A549 (cell line): ENCODE data around the gene MSI2. TPM values are rescaled to one million over a fixed set of nuclear protein-coding genes. Genes with fewer than 3 reads are reported as not detected.

Source experiments
- ATAC-seq, 2 experiments: fragments of 200-7000 bp in 1 of 2; fragments of >200 bp in 1 of 2; cut with Nextera tagmentation in 1 of 2; cut with Tn5 transposase in 1 of 2; 3 replicates each; pipeline versions ENCODE4 v1.8.0 to v1.9.1; 2018 to 2020; ENCODE audit warnings: mild to moderate bottlenecking in 1 of 2, moderate library complexity in 1 of 2
- CTCF ChIA-PET: fragments of 300-600 bp; sonication (Branson Sonifier 250); formaldehyde crosslinking; extraction: SDS; loops from one replicate; lab custom pipeline; 2021; ENCODE audit warnings: antibody characterized with exemption, inconsistent platforms; lab: Yijun Ruan, JAX
- POLR2A ChIA-PET: fragments of 350-600 bp; formaldehyde crosslinking; extraction: SDS; loops from one replicate; lab custom pipeline; 2021; ENCODE audit warnings: antibody characterized with exemption, inconsistent platforms; lab: Yijun Ruan, JAX
- DNase-seq, 2 experiments: peaks; one replicate each; pipeline versions ENCODE4 v3.0.0 to v3.0.0-alpha.2; 2011 to 2016; ENCODE audit warnings: low read depth in 1 of 2, low spot score in 1 of 2
- FAIRE-seq: peaks from 2 replicates; lab custom pipeline; 2011; peaks lifted over from hg19 to GRCh38; lab: Jason Lieb, UNC
- H3K27ac ChIP-seq, 2 experiments: fragments of >200 bp; sonication (Bioruptor Twin); formaldehyde crosslinking; 3 replicates each; pipeline ENCODE4 v1.5.1; 2016 to 2017
- H3K4me1 ChIP-seq: fragments of >200 bp; sonication (Bioruptor Twin); formaldehyde crosslinking; 3 replicates; pipeline ENCODE4 v1.6.1; 2016
- H3K4me2 ChIP-seq: fragments of >200 bp; sonication (Bioruptor Twin); formaldehyde crosslinking; 3 replicates; pipeline ENCODE4 v1.6.1; 2016
- H3K4me3 ChIP-seq: fragments of >200 bp; sonication (Bioruptor Twin); formaldehyde crosslinking; 3 replicates; pipeline ENCODE4 v1.5.1; 2016
- H3K9me3 ChIP-seq: fragments of >200 bp; sonication (Bioruptor Twin); formaldehyde crosslinking; 3 replicates; pipeline ENCODE4 v1.6.1; 2016
- CBX2 ChIP-seq: fragments of 200-600 bp; sonication (generic); IDR thresholded peaks from 2 replicates; pipeline ENCODE4 v1.6.1; 2016; ENCODE audit warnings: low read depth, mild to moderate bottlenecking, borderline replicate concordance
- CBX8 ChIP-seq: fragments of 200-600 bp; sonication (generic); IDR thresholded peaks from 2 replicates; pipeline ENCODE4 v1.6.1; 2016
- EHF ChIP-seq: fragments of 250-450 bp; sonication (Bioruptor Pico); IDR thresholded peaks from 2 replicates; pipeline ENCODE4 v1.5.0; 2020; ENCODE audit warnings: mild to moderate bottlenecking
- EP300 ChIP-seq, 2 experiments: fragments of >200 bp; sonication (Bioruptor Twin); formaldehyde crosslinking; IDR thresholded peaks; 2 replicates in 1 of 2; 3 replicates in 1 of 2; pipeline ENCODE4 v1.6.1; 2016 to 2017
- FOSL2 ChIP-seq, 2 experiments: fragments of 450-650 bp in 1 of 2; fragments of >200 bp in 1 of 2; sonication (Bioruptor Twin) in 1 of 2; formaldehyde crosslinking; IDR thresholded peaks; 2 replicates each; pipeline versions ENCODE4 v1.5.0 to v1.6.1; 2016 to 2020; ENCODE audit warnings: mild to moderate bottlenecking in 1 of 2, moderate library complexity in 1 of 2
- FOXS1 ChIP-seq: fragments of 250-450 bp; sonication (Bioruptor Pico); IDR thresholded peaks from 2 replicates; pipeline ENCODE4 v1.5.0; 2020; ENCODE audit warnings: mild to moderate bottlenecking, moderate library complexity
- HDAC2 ChIP-seq: fragments of 200-600 bp; sonication (generic); IDR thresholded peaks from 2 replicates; pipeline ENCODE4 v1.6.1; 2016
- JUN ChIP-seq, 2 experiments: fragments of >200 bp; sonication (Bioruptor Twin); formaldehyde crosslinking; IDR thresholded peaks; 2 replicates in 1 of 2; 3 replicates in 1 of 2; pipeline ENCODE4 v1.6.1; 2016 to 2017
- JUNB ChIP-seq: fragments of >200 bp; sonication (Bioruptor Twin); formaldehyde crosslinking; IDR thresholded peaks from 2 replicates; pipeline ENCODE4 v1.6.1; 2016
- KDM1A ChIP-seq: fragments of 200-600 bp; sonication (generic); IDR thresholded peaks from 2 replicates; pipeline ENCODE4 v1.6.1; 2016; ENCODE audit warnings: low read depth, mild to moderate bottlenecking
- KDM5A ChIP-seq: fragments of 200-600 bp; sonication (generic); IDR thresholded peaks from 2 replicates; pipeline ENCODE4 v1.6.1; 2016; ENCODE audit warnings: antibody characterized with exemption, mild to moderate bottlenecking
- MAX ChIP-seq: IDR thresholded peaks from 2 replicates; pipeline ENCODE4 v1.6.1; 2012
- NFE2L2 ChIP-seq: fragments of 150-350 bp; conservative IDR thresholded peaks from 2 replicates; pipeline ENCODE4 v1.6.1; 2014; ENCODE audit warnings: low read length
- NR3C1 ChIP-seq: fragments of >200 bp; sonication (Bioruptor Twin); formaldehyde crosslinking; IDR thresholded peaks from 3 replicates; pipeline ENCODE4 v1.6.1; 2017
- PBX3 ChIP-seq: IDR thresholded peaks from 2 replicates; pipeline ENCODE4 v1.6.1; 2012
- RAD21 ChIP-seq, 2 experiments: fragments of >200 bp in 1 of 2; sonication (Bioruptor Twin) in 1 of 2; formaldehyde crosslinking in 1 of 2; IDR thresholded peaks in 1 of 2; conservative IDR thresholded peaks in 1 of 2; 2 replicates in 1 of 2; 3 replicates in 1 of 2; pipeline ENCODE4 v1.6.1; 2012 to 2018; ENCODE audit warnings: inconsistent platforms in 1 of 2
- RARB ChIP-seq: fragments of 250-450 bp; sonication (Bioruptor Pico); IDR thresholded peaks from 2 replicates; pipeline ENCODE4 v1.8.0; 2021; ENCODE audit warnings: mild to moderate bottlenecking, moderate library complexity
- RFX5 ChIP-seq: fragments of 450-650 bp; IDR thresholded peaks from 2 replicates; pipeline ENCODE4 v1.7.1; 2014; ENCODE audit warnings: antibody characterized with exemption, mild to moderate bottlenecking, moderate library complexity
- TFCP2L1 ChIP-seq: fragments of 250-450 bp; sonication (Bioruptor Pico); IDR thresholded peaks from 2 replicates; pipeline ENCODE4 v1.5.0; 2021; ENCODE audit warnings: mild to moderate bottlenecking
- TP53 ChIP-seq: fragments of 250-450 bp; sonication (Bioruptor Pico); IDR thresholded peaks from 2 replicates; pipeline ENCODE4 v1.5.0; 2021; ENCODE audit warnings: mild to moderate bottlenecking, moderate library complexity
- ZFP36 ChIP-seq: fragments of 450-650 bp; IDR thresholded peaks from 2 replicates; pipeline ENCODE4 v1.6.1; 2014; ENCODE audit warnings: borderline replicate concordance; ENCODE audit not compliant: partially characterized antibody
- ZNF302 ChIP-seq: fragments of 250-450 bp; sonication (Bioruptor Pico); IDR thresholded peaks from 2 replicates; pipeline ENCODE4 v1.9.0; 2021; ENCODE audit warnings: inconsistent platforms, mild to moderate bottlenecking, moderate library complexity
- WGBS: methylation state at CpG from one replicate; pipeline ENCODE4 v1.1.6; 2017; ENCODE audit errors: missing lambda C conversion rate; 5-methylcytosine and 5-hydroxymethylcytosine counted together
- polyA plus RNA-seq, 4 experiments: library from polyadenylated mRNA; depleted of rRNA in 3 of 4; stranded (reverse); fragments of >200 nt; fragmentation: RNase III in 1 of 4; extraction: RNeasy Plus Mini Kit Qiagen cat#74134 plus additional on column Dnase treatment in 1 of 4; gene quantifications; 2 replicates in 3 of 4; 3 replicates in 1 of 4; pipeline ENCODE4 v1.2.3, GENCODE V29; 2011 to 2017
- TF ChIP-seq, protein P1 (sequence below): fragments of >200 bp; sonication (Bioruptor Twin); formaldehyde crosslinking; IDR thresholded peaks from 3 replicates; pipeline ENCODE4 v1.6.1; 2016
- TF ChIP-seq, protein P2 (sequence below): fragments of >200 bp; sonication (Bioruptor Twin); formaldehyde crosslinking; IDR thresholded peaks from 3 replicates; pipeline ENCODE4 v1.5.1; 2016

MSI2 gene
- polyA plus RNA-seq, 2 of the 4 experiments (the other 2 are of a cell fraction) = 43.6 to 44.4 TPM

GRCh38 chr17:57405491-57406072 is 149.3 kb downstream of the MSI2 start:
- ChIA-PET POLR2A (no interaction called here), CTCF (interaction anchor here (0.6 to 5.5 kb wide), 6 partner anchors 16 to 162 kb away, joined by 3 to 37 read pairs (median 3); no protein-coding TSS in a partner anchor)
- Histone ChIP-seq H3K4me3 (no peak overlapping the region), H3K9me3 (no peaks in the 10 kb centered on the region), H3K4me1 (peaks cover 23% of the 10 kb centered on the region), H3K4me2 (no peak overlapping the region), H3K27ac (no peak overlapping the region)
- WGBS = 92% methylated on average over 5 of the region's 5 CpGs
- TF ChIP-seq RARB (CRISPR knock-in tag) = no peak
- no peak for TF ChIP-seq KDM1A
- TF ChIP-seq HDAC2 = no peak
- TF ChIP-seq KDM5A = no peak
- no peak for TF ChIP-seq MAX
- no peak for TF ChIP-seq PBX3
- TF ChIP-seq RAD21 (conservative IDR thresholded peaks at IDR 0.05 in 1 of 2, IDR thresholded peaks at IDR 0.05 in 1 of 2) = no peak
- no peak for TF ChIP-seq TFCP2L1
- no peak for TF ChIP-seq TP53 (CRISPR knock-in tag)
- TF ChIP-seq, protein P1, sequence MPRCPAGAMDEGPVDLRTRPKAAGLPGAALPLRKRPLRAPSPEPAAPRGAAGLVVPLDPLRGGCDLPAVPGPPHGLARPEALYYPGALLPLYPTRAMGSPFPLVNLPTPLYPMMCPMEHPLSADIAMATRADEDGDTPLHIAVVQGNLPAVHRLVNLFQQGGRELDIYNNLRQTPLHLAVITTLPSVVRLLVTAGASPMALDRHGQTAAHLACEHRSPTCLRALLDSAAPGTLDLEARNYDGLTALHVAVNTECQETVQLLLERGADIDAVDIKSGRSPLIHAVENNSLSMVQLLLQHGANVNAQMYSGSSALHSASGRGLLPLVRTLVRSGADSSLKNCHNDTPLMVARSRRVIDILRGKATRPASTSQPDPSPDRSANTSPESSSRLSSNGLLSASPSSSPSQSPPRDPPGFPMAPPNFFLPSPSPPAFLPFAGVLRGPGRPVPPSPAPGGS = no peak
- no peak for TF ChIP-seq JUN (IDR thresholded peaks at IDR 0.05)
- TF ChIP-seq CBX8 = no peak
- TF ChIP-seq, protein P2, sequence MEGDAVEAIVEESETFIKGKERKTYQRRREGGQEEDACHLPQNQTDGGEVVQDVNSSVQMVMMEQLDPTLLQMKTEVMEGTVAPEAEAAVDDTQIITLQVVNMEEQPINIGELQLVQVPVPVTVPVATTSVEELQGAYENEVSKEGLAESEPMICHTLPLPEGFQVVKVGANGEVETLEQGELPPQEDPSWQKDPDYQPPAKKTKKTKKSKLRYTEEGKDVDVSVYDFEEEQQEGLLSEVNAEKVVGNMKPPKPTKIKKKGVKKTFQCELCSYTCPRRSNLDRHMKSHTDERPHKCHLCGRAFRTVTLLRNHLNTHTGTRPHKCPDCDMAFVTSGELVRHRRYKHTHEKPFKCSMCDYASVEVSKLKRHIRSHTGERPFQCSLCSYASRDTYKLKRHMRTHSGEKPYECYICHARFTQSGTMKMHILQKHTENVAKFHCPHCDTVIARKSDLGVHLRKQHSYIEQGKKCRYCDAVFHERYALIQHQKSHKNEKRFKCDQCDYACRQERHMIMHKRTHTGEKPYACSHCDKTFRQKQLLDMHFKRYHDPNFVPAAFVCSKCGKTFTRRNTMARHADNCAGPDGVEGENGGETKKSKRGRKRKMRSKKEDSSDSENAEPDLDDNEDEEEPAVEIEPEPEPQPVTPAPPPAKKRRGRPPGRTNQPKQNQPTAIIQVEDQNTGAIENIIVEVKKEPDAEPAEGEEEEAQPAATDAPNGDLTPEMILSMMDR = no peak
- DNase-seq = no peak
- no peak for FAIRE-seq
- ATAC-seq = no peak

DNA sequence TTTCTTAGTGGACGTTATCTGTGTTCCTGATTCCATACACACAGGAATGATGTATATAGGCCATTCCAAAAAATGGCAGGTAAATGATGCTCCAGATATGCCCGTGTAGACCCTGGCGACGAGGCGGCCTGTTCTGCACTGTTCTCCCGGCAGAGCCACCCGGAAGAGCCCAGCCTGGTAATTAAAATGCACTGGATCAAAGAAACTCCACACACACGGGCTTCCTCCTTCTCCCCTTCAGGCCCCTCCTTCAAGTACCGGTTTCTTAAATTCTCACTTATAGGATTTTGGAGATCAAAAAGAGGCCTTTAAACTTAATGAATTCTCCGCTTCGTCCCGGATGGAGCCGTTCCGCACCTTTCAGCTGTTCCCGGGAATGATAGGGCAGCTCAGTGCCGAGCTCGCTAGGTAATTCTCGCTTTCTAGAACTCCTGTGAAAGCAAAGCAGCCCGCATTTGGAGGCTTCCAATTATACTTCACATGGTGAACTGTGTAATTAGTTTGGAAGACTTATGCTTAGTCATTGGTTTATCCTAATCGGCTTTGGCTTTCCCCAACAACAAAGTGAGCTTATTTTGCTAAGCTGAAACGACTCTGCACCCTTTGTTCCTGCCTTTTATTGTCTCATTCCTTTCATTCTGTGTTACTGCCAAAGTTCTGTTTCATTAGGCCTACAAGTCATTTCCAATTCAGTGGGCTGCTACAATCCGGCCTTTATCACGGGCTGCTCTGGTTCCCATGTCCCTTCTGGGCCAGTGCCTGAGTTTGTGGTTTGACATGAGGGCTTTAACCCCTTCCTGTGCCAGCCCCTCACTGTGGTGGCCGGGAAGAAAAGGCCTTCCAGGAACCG is 150.0 kb downstream of the MSI2 start:
- FAIRE-seq = no peak
- no peak overlapping the region for H3K4me2 ChIP-seq
- WGBS = 88% methylated on average over 25 of the region's 25 CpGs
- H3K27ac ChIP-seq = peak overlapping the region in 1 of 2 experiments; percentile 1; a peak in 1 of 6 replicates
- peaks cover 16% of the 10 kb centered on the region; the same call in 2 of the 3 replicates for H3K4me1 ChIP-seq
- POLR2A ChIA-PET = no interaction called here
- CTCF ChIA-PET = interaction anchor here (0.6 to 3.5 kb wide), 9 partner anchors 10 to 163 kb away, joined by 3 to 24 read pairs (median 3); no protein-coding TSS in a partner anchor
- no peak for ATAC-seq
- TF ChIP-seq FOSL2 (IDR thresholded peaks at IDR 0.05) = no peak
- no peak for TF ChIP-seq FOSL2 (CRISPR knock-in tag; IDR thresholded peaks at IDR 0.05)
- TF ChIP-seq CBX2 = no peak
- TF ChIP-seq NFE2L2 = no peak
- TF ChIP-seq NR3C1 = no peak
- no peak for TF ChIP-seq EP300 (IDR thresholded peaks at IDR 0.05)
- no peak for TF ChIP-seq RAD21 (conservative IDR thresholded peaks at IDR 0.05 in 1 of 2, IDR thresholded peaks at IDR 0.05 in 1 of 2)
- no peak for TF ChIP-seq ZFP36
- TF ChIP-seq RFX5 = no peak
- no peak for TF ChIP-seq EHF (CRISPR knock-in tag)
- TF ChIP-seq JUNB = no peak
- no peak for TF ChIP-seq PBX3
- no peak for TF ChIP-seq KDM1A
- TF ChIP-seq KDM5A = no peak
- no peak for TF ChIP-seq ZNF302
- no peak for TF ChIP-seq FOXS1 (CRISPR knock-in tag)
- H3K4me3 ChIP-seq = no peak overlapping the region
- DNase-seq = no peak
- no peaks in the 10 kb centered on the region for H3K9me3 ChIP-seq
